GM12878 (cell line): ENCODE results near the gene FABP7. TPM values are rescaled to one million over a fixed set of nuclear protein-coding genes. Genes with fewer than 3 reads are reported as not detected.

Source experiments
- ATAC-seq: fragments of 200-7000 bp; cut with Tn5 transposase; 3 replicates; pipeline ENCODE4 v1.9.1; 2020; ENCODE audit warnings: mild to moderate bottlenecking, moderate library complexity
- BruUV-seq: library from RNA; stranded (reverse); fragments of 400-500 nt; replicated peaks from 2 replicates; lab custom pipeline; 2021; lab: Mats Ljungman, UMichigan
- CTCF ChIA-PET: fragments of 300-600 bp; sonication (Branson Sonifier 250); formaldehyde crosslinking; extraction: SDS; loops from one replicate; lab custom pipeline; 2021; ENCODE audit warnings: inconsistent platforms; lab: Yijun Ruan, JAX
- POLR2A ChIA-PET: fragments of 350-600 bp; formaldehyde crosslinking; extraction: SDS; loops from one replicate; lab custom pipeline; 2021; ENCODE audit warnings: inconsistent platforms; lab: Charles Lee
- RAD21 ChIA-PET: fragments of 300-600 bp; sonication (Branson Sonifier 250); formaldehyde crosslinking; loops from one replicate; lab custom pipeline; 2023; ENCODE audit warnings: antibody characterized with exemption; ENCODE audit not compliant: unreplicated experiment; lab: Charles Lee
- SMC1A ChIA-PET: fragments of 300-600 bp; sonication (Branson Sonifier 250); formaldehyde crosslinking; loops from one replicate; lab custom pipeline; 2023; ENCODE audit not compliant: unreplicated experiment, uncharacterized antibody; lab: Charles Lee
- DNase-seq: peaks from one replicate; pipeline ENCODE4 v3.0.0-alpha.2; 2011; ENCODE audit warnings: low read depth, low spot score
- FAIRE-seq: peaks from 3 replicates; lab custom pipeline; 2011; peaks lifted over from hg19 to GRCh38; lab: Jason Lieb, UNC
- H2AFZ ChIP-seq: 2 replicates; pipeline ENCODE4 v1.6.0; 2011; ENCODE audit warnings: low read depth, low read length, control low read depth; ENCODE audit not compliant: control insufficient read depth
- H3K27ac ChIP-seq: 2 replicates; pipeline ENCODE4 v1.5.1; 2011; ENCODE audit warnings: control low read depth; ENCODE audit not compliant: control insufficient read depth, insufficient read depth
- H3K27me3 ChIP-seq, 2 experiments: replicated peaks in 1 of 2; 2 replicates each; pipeline versions ENCODE4 v1.6.0 to v1.6.1; 2011; ENCODE audit warnings: low read length in 1 of 2; ENCODE audit not compliant: control insufficient read depth in 2 of 2, insufficient read depth in 2 of 2
- H3K36me3 ChIP-seq, 2 experiments: 2 replicates each; pipeline ENCODE4 v1.5.1; 2011; ENCODE audit warnings: low read length in 1 of 2; ENCODE audit not compliant: control insufficient read depth in 2 of 2, insufficient read depth in 2 of 2
- H3K4me1 ChIP-seq: 2 replicates; pipeline ENCODE4 v1.6.1; 2011; ENCODE audit warnings: mild to moderate bottlenecking, low read length, moderate library complexity, mixed read lengths; ENCODE audit not compliant: control insufficient read depth, insufficient read depth
- H3K4me2 ChIP-seq: 2 replicates; pipeline ENCODE4 v1.6.0; 2011; ENCODE audit warnings: control low read depth; ENCODE audit not compliant: control insufficient read depth, insufficient read depth
- H3K4me3 ChIP-seq: fragments of 200-600 bp; sonication (generic); 2 replicates; pipeline ENCODE4 v1.5.1; 2016
- H3K79me2 ChIP-seq: 2 replicates; pipeline ENCODE4 v1.6.0; 2011; ENCODE audit warnings: low read length; ENCODE audit not compliant: control insufficient read depth, insufficient read depth
- H3K9ac ChIP-seq: 2 replicates; pipeline ENCODE4 v1.8.0; 2011; ENCODE audit warnings: low read length, control low read depth, mixed read lengths; ENCODE audit not compliant: control insufficient read depth, insufficient read depth
- H3K9me3 ChIP-seq: replicated peaks from 3 replicates; pipeline ENCODE4 v1.5.1; 2011; ENCODE audit warnings: mild to moderate bottlenecking, low read length; ENCODE audit not compliant: control insufficient read depth, insufficient read depth
- H4K20me1 ChIP-seq: 2 replicates; pipeline ENCODE4 v1.6.0; 2011; ENCODE audit not compliant: control insufficient read depth, insufficient read depth
- BACH1 ChIP-seq: fragments of 450-650 bp; IDR thresholded peaks from 2 replicates; pipeline ENCODE4 v1.6.1; 2017; ENCODE audit warnings: mild to moderate bottlenecking, borderline replicate concordance
- BCL11A ChIP-seq: IDR thresholded peaks from 2 replicates; pipeline ENCODE4 v1.6.1; 2011; ENCODE audit warnings: low read depth, low read length
- BHLHE40 ChIP-seq, 2 experiments: fragments of 450-650 bp in 1 of 2; IDR thresholded peaks; 2 replicates each; pipeline ENCODE4 v1.6.1; 2011 to 2017; ENCODE audit warnings: low read depth in 2 of 2, borderline replicate concordance in 1 of 2, improper control_type of control experiment in 1 of 2, low read length in 1 of 2, mild to moderate bottlenecking in 1 of 2
- CREB1 ChIP-seq: IDR thresholded peaks from 2 replicates; pipeline ENCODE4 v1.6.1; 2012; ENCODE audit warnings: low read depth, mild to moderate bottlenecking, inconsistent platforms
- CTCF ChIP-seq, 3 experiments: IDR thresholded peaks in 2 of 3; conservative IDR thresholded peaks in 1 of 3; 2 replicates each; pipeline ENCODE4 v1.5.1; 2011; ENCODE audit warnings: low read depth in 3 of 3, low read length in 3 of 3, mild to moderate bottlenecking in 3 of 3, control low read depth in 2 of 3, moderate library complexity in 2 of 3, inconsistent platforms in 1 of 3, mixed read lengths in 1 of 3; ENCODE audit not compliant: control insufficient read depth in 2 of 3, insufficient read depth in 1 of 3; ENCODE audit errors: extremely low read depth in 1 of 3
- DPF2 ChIP-seq: fragments of 450-650 bp; IDR thresholded peaks from 2 replicates; pipeline ENCODE4 v1.6.1; 2017; ENCODE audit warnings: mild to moderate bottlenecking
- FOXK2 ChIP-seq: fragments of 450-650 bp; IDR thresholded peaks from 2 replicates; pipeline ENCODE4 v1.6.1; 2017; ENCODE audit warnings: mild to moderate bottlenecking, moderate library complexity
- GATAD2B ChIP-seq: fragments of 450-650 bp; conservative IDR thresholded peaks from 2 replicates; pipeline ENCODE4 v1.6.1; 2017; ENCODE audit warnings: low read depth, mild to moderate bottlenecking, moderate library complexity
- HDAC6 ChIP-seq: fragments of 200-600 bp; sonication (generic); IDR thresholded peaks from one replicate; pipeline ENCODE4 v1.8.0; 2017; ENCODE audit warnings: antibody characterized with exemption; ENCODE audit not compliant: unreplicated experiment
- IKZF1 ChIP-seq: fragments of 450-650 bp; conservative IDR thresholded peaks from 2 replicates; pipeline ENCODE4 v1.6.1; 2017; ENCODE audit warnings: antibody characterized with exemption, mild to moderate bottlenecking
- IKZF2 ChIP-seq, 2 experiments: fragments of 450-650 bp; IDR thresholded peaks; 2 replicates each; pipeline ENCODE4 v1.6.1; 2017; ENCODE audit warnings: mild to moderate bottlenecking in 2 of 2, moderate library complexity in 2 of 2
- IRF4 ChIP-seq: IDR thresholded peaks from 2 replicates; pipeline ENCODE4 v1.6.1; 2011; ENCODE audit warnings: low read depth, low read length
- NR2F1 ChIP-seq: fragments of 450-650 bp; conservative IDR thresholded peaks from 2 replicates; pipeline ENCODE4 v1.6.1; 2017; ENCODE audit warnings: mild to moderate bottlenecking
- PAX8 ChIP-seq: fragments of 450-650 bp; IDR thresholded peaks from 2 replicates; pipeline ENCODE4 v1.6.1; 2017; ENCODE audit warnings: mild to moderate bottlenecking, moderate library complexity
- RUNX3 ChIP-seq: IDR thresholded peaks from 2 replicates; pipeline ENCODE4 v1.6.1; 2012; ENCODE audit warnings: low read length, inconsistent platforms
- SUZ12 ChIP-seq: fragments of 200-600 bp; sonication (generic); IDR thresholded peaks from one replicate; pipeline ENCODE4 v1.6.1; 2018; ENCODE audit warnings: antibody characterized with exemption, mild to moderate bottlenecking; ENCODE audit not compliant: unreplicated experiment
- ZNF217 ChIP-seq: fragments of 450-650 bp; IDR thresholded peaks from 2 replicates; pipeline ENCODE4 v1.6.1; 2017; ENCODE audit warnings: antibody characterized with exemption, mild to moderate bottlenecking
- WGBS: methylation state at CpG from one replicate; pipeline ENCODE4 v1.1.6; 2016; ENCODE audit warnings: low lambda C conversion rate; ENCODE audit not compliant: insufficient replicate concordance, insufficient coverage; ENCODE audit errors: missing lambda C conversion rate; 5-methylcytosine and 5-hydroxymethylcytosine counted together
- in situ Hi-C: fragments of 300-500 bp; cut with MboI; formaldehyde crosslinking; loops from 9 replicates; pipeline ENCODE4 v1.14.3; 2018; ENCODE audit warnings: mixed read lengths
- intact Hi-C: fragments of 100-400 bp; cut with micrococcal nuclease; formaldehyde crosslinking; loops from one replicate; pipeline ENCODE4 v1.14.2; 2022; ENCODE audit not compliant: unreplicated experiment
- polyA plus RNA-seq, 11 experiments: library from polyadenylated mRNA; depleted of rRNA in 4 of 11; unstranded in 6 of 11; stranded (reverse) in 5 of 11; fragments of >200 nt; fragmentation: Nextera tagmentation in 4 of 11; fragmentation: Illumina TruSeq in 1 of 11; extraction: Ambion mirVana in 4 of 11; extraction: Trizol in 1 of 11; gene quantifications; 1 replicate in 1 of 11; 2 replicates in 10 of 11; pipeline versions ENCODE4 v1.2.1 to v1.2.3, GENCODE V29; 2011 to 2016; ENCODE audit warnings: inconsistent platforms in 2 of 11, missing spikeins in 2 of 11, low read depth in 1 of 11
- total RNA-seq, 4 experiments: library from RNA; depleted of rRNA in 3 of 4; stranded (reverse); fragments of >200 nt in 3 of 4; fragmentation: Illumina TruSeq in 1 of 4; extraction: Trizol in 1 of 4; gene quantifications; 2 replicates each; pipeline versions ENCODE4 v1.2.1 to v1.2.3, GENCODE V29; 2013 to 2021

The FABP7 gene
- total and polyA plus RNA-seq, 10 of the 15 experiments (the other 5 are each of a cell fraction or from before 2014, with no cell fraction given) = not detected

DNA sequence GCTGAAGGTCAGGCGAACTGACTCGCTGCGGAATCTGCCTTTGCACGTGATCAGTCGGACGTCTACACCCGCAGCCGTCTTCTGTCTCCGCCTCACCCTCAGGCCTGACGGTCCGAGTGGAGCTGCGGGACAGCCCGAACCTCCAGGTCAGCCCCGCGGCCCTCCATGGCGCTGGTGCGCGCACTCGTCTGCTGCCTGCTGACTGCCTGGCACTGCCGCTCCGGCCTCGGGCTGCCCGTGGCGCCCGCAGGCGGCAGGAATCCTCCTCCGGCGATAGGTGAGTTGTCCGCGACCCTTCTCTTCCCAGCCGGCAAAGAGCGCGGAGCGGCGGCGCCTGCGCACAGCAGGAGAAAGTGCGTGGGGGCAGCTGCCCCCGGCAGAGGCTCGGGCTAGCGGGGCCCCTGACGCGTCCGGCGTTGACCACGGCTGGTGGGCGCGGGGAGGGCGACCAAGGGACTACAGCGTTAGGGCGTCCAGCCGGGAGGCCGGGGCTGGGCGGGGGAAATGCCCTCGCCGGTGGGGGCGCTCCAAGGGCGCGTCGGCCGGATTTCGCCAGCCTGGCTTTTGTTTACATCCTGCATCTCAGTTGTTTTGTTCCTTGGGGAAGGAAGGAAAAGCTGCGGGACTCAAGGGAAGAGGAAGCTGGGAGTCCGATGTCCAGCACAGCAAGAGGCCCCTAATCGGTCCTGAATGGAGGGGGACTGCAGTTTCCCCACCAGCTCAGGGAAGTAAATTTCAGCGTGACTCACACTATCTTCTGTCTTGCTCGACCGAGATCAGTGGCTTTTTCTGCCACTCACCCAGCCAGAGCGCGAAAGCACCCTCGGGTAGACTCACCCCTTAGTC, 9.9 kb downstream of the FABP7 start, which contains the start of gene SMPDL3A:
Gene SMPDL3A (plus strand): TSS at position 77 of the 846 bp plus-strand sequence. CDS start 89 bp downstream, at position 166.
- FAIRE-seq (no peak), ATAC-seq (peak; percentile 82), DNase-seq (no peak)
- Histone ChIP-seq H3K4me1 (no peaks in the 10 kb centered on the region), H3K9ac (peak within 1 kb of the TSS; percentile 8; the same call in 1 of the 2 replicates), H3K27me3 (peaks cover 7 to 16% of the 10 kb centered on the region in 2 experiments), H4K20me1 (no peaks in the 10 kb centered on the region), H3K79me2 (no peaks in the 10 kb centered on the region), H2AFZ (peak within 1 kb of the TSS; percentile 72), H3K4me2 (peak within 1 kb of the TSS; percentile 17), H3K27ac (no peak within 1 kb of the TSS), H3K4me3 (peak within 1 kb of the TSS; percentile 15; the same call in 1 of the 2 replicates), H3K36me3 (no peaks in the 10 kb centered on the region), H3K9me3 (no peaks in the 10 kb centered on the region)
- POLR2A ChIA-PET = interaction anchor here (0.5 to 4.2 kb wide), 8 partner anchors 9 to 435 kb away, joined by 3 to 15 read pairs (median 5); partner anchors contain the start of gene FABP7
- SMC1A ChIA-PET = interaction anchor here (0.6 to 8.2 kb wide), 16 partner anchors 8 to 59 kb away, joined by 3 to 98 read pairs (median 5); no protein-coding TSS in a partner anchor
- under 1% methylated on average over 58 of the region's 71 CpGs for WGBS
- no TSS peak for BruUV-seq
- CTCF ChIA-PET = interaction anchor here (0.8 to 6.8 kb wide), 12 partner anchors 9 to 298 kb away, joined by 3 to 52 read pairs (median 8); partner anchors contain the start of gene FABP7
- intact Hi-C loops (no loop called here), in situ Hi-C loops (no loop called here)
- TF ChIP-seq ZNF217 (no peak), IKZF1 (peak; percentile 76), IRF4 (no peak), BHLHE40 (IDR thresholded peaks at IDR 0.05; ENCODE audit: borderline replicate concordance in 1 of 2, low read depth in 2 of 2, low read length in 1 of 2) (peak; percentile 33 to 88; a peak in 2 of 4 replicates), GATAD2B (peak; percentile 65; the same call in 1 of the 2 replicates), HDAC6 (peak; percentile 39), SUZ12 (peak; percentile 49), PAX8 (no peak), BCL11A (no peak), FOXK2 (peak; percentile 50; the same call in 1 of the 2 replicates), IKZF2 (IDR thresholded peaks at IDR 0.05) (0 out of 4 replicates have a peak, but pooled peaks of 1 of the 2 experiments have one; percentile 20), BACH1 (0 out of 2 replicates have a peak, but pooled peaks have one; percentile 6), CTCF (IDR thresholded peaks at IDR 0.05 in 2 of 3, conservative IDR thresholded peaks at IDR 0.05 in 1 of 3; ENCODE audit: control insufficient read depth in 2 of 3, extremely low read depth in 1 of 3, insufficient read depth in 1 of 3, low read depth in 3 of 3, low read length in 3 of 3) (peak; percentile 3 to 38 (median 19); a peak in 2 of 6 replicates), CREB1 (no peak), NR2F1 (0 out of 2 replicates have a peak, but pooled peaks have one; percentile 37), RUNX3 (no peak), DPF2 (peak; percentile 67; the same call in 1 of the 2 replicates)
- RAD21 ChIA-PET = interaction anchor here (0.9 to 7.9 kb wide), 11 partner anchors 9 to 83 kb away, joined by 3 to 57 read pairs (median 6); partner anchors contain the start of gene FABP7
